HG03457 (cell line): ENCODE results near the gene DSCAML1.
A peak's percentile ranks its signal among the peaks of the same experiment; 100 is the strongest.
"Not testable (repeated sequence)": the region's sequence is repeated elsewhere in the genome, so short reads cannot be mapped to it uniquely, and the experiment has no call there.

ENCODE experiments used
- ATAC-seq: cut with Tn5 transposase; IDR thresholded peaks from one replicate; pipeline ENCODE4 v1.9.1; 2021; ENCODE audit warnings: moderate number of reproducible peaks; ENCODE audit not compliant: unreplicated experiment

The DSCAML1 gene

DNA sequence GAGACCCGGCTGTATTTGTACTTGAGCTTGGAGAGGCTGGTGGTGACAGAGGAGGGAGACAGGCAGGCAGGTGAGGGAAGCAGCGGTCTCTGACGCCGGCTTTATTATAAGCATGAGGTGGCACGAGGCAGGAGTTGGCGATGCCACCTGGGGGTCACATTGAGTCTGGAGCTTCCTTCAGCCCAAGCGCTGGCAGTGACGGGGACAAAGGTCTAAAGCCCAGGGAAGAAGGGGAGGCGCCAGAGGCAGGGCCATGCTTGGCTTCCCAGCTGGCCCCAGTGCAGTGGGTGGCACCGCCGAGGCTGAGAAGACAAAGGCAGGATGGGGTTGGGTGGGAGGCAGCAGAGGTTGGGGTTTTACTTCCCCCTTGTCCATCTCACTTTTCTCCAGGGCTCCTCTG, 23.1 kb upstream of the DSCAML1 start:
- no peak for ATAC-seq

DNA sequence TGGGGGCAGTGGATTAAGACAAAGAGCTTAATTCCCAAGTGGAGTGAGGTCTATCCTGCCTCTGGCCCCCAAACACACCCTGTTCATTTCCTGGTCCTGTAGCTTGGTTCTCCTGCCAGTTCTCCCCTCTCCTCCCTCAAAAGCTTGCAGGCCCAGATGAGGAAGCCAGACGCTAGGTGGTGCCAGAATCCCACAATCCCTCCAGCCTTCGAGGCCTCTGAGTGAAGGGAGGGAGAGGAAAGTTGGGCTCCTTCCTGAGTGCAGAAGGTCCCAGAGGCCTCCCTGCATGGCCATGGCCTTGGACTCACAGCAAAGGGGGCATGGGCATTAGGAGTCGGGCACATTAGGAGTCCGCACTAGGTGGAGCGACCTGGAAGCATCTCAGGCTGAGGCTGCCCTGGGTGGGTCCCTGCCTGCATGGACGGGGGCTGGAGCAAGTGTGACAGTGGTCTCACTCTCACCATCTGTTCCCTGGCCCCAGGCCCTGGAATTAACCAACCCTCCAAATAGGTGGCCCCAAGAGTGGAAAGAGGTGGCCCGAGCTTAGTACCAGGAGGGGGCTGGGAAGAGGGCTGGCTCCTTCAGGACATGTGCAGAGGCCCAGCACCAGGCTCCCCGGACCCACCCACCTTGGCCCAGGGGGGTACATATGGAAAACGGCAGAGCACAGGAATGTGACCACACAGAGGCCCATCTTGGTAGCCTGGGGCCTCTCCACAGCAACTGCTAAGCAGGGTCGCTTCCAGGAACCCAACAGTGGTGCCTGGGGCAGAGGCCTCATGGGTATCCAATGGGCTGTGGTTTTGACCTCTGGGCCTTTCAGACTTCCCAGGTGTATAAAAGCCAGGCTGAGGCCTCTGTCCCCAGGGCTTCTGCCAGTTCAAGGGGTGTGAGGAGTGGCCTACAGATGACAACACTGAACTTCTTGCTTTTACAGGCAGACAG, 22.4 kb upstream of the DSCAML1 start:
- ATAC-seq, result no peak

DNA sequence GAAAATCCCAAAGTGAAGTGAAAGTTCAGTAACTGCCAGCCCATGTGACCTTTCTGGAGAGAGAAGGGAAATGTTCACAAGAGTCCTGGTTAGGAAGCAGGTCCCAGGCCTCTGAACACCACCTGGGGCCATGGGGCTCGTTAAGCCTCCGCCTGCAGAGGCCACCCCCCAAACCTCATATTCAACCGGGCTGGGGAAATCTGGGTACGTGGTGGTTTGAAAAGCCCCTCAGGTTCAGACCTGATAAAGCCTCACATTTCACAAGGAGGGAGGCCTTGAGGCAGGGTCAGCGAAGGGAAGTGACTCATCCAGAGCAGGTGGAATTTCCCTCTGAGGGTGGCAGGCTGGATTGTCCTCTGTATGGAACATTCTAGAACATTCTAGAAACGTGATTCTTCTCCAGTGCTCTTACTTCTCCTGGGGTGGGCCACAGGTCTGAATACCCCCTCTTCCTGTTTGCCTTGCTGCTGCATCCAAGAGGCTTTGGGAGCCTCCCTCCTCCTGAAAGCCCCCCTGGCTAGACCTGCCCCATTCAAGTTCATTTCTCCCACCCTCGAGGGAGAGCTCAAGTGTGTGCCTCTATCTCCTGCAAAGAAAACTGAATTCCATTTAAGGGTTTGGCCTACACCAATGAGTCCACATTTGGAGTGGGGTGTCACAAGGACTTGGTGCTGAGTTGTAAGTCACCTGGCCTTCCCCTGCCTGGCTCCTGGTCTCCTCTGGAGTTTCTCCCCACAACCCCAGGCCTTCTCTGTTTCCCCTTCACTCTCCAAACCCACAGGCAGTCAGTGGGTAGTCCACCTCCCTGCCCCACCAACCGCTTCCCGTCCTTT, 21.2 kb upstream of the DSCAML1 start:
- ATAC-seq, result peak; percentile 20

DNA sequence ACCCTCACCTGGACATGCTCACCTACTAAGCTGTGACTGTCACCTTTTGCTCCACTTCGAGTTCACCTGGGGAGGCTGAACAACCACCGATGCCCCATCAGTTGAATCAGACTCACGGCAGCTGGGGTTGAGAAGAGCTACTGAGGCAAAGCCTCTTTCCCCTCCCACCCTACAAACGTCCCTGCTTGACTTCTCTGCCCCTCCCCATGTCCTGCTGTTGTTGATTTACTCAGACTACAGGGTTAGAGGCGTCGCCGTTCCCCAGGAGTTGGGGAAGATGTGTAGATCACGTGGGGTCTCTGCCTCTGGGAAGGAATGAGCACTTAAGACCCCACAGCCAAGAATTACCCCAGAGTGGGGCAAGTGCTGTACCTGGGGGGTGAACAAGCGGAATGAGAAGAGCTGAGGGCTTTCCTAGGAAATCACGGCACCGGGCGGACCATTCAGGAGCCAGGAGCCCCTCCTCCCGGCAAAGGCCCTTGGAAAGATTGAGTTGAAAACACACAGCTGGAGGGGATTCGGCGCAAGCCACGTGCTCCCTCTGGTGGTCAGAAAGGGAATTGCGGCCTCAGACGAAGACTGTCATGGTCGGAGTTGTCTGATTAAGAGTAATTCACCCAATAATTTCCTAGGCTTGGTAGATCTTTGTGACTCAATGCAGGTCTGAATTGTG, 20.5 kb upstream of the DSCAML1 start:
- peak; percentile 10 for ATAC-seq

DNA sequence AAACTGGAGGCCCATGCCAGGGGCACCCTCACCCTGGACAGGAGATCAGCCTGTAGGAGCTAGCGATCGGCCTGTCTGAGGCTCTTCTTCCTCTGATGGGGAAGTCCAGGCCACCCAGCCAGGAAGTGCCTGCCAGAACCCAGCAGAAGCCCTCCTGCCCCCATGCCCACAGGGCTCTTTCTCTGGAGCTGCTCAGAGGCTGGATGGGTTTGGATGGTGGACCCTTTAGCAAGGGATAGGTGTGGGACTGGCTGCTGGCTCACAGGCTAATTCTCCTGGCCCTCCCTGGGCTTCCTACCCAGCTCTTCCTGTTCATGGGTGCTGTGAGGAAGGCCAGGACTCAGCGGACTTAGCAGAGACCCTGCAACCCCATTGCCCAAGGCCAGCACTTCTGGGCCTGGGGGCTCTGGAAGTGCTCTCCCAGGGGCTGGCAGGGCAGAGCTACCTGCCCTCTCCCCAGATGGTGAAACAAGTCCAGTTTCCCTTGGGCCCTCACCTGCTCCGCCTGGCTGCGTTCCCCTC, 19.9 kb upstream of the DSCAML1 start:
- no peak for ATAC-seq

DNA sequence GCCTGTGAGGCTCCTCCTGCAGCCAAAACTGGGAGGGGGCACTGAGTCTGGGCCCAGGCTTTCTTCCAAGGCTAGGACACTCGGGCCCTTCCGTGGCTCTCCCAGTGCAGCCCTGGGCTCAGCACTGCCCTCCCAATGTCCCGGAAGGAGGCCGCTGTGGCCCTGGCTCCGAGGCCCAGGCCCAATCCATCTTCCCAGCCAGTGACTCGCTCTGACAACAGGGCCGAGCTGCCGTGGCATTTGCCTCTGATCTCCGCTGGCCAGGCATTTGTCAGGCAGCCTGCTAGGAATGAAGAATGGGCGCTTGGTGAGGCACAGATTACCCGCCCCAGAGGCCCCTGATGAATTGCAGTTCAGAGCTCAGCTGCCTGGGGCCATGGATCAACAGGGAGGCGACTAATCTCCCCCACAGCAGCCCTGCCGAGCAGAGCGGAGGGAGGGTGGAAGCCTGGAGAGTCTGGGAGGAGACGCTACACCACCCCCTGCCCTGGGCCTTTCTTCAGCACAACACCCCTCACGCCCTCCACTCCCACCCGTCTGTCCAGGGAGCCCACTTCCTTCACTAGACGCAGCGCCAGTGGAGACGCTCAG, 19.2 kb upstream of the DSCAML1 start:
- no peak for ATAC-seq

DNA sequence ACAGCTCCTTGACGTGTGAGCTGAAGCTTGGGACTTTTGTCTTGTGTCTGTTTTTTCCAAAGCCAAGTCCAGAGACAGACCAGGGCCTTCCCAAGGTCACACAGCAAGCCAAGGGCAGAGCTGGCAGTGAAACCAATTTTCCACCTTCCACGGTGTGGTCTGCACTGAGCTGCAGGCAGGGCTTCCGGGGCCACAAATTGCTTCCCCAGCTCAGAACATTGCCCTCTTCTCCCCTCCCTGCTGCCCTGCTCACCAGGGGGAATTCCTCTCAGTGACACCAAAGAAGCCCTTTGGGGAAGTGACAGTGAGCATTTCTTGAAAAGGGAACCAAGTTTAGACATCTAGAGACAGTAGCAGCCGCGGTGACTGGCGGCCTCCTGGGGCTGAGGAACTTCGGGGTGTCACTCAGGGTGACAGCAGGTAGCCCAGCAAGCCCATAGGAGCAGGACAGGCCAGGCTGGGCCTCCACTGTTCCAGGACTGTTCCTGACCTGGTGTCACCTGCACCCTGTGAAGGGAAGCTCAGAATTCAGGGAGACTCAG, 18.3 kb upstream of the DSCAML1 start:
- peak; percentile 36 for ATAC-seq

DNA sequence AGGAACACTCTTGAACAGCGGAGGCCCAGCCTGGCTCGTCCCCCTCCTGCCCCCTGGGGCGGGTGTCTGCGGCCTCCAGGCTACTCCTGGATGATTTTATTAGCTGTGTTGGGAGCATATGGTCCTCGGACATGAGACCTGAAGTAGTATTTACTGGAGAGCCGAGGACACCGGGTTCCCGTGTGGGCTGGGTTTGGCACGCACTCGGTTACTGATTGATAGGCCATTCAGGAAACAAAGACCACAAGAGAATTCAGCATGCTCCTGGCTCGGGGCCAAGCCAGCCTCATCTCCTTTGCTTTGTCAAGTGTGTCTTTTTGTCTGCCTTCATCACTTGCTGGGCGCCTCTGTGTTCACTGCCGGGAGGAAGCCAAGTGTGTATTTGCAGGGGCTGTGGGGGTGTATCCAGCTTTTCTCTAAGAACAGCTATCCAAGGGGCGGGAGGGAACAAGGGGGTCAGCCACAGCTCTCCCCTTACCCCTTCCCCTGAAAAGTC, 17.8 kb upstream of the DSCAML1 start:
- ATAC-seq, result peak; percentile 25

DNA sequence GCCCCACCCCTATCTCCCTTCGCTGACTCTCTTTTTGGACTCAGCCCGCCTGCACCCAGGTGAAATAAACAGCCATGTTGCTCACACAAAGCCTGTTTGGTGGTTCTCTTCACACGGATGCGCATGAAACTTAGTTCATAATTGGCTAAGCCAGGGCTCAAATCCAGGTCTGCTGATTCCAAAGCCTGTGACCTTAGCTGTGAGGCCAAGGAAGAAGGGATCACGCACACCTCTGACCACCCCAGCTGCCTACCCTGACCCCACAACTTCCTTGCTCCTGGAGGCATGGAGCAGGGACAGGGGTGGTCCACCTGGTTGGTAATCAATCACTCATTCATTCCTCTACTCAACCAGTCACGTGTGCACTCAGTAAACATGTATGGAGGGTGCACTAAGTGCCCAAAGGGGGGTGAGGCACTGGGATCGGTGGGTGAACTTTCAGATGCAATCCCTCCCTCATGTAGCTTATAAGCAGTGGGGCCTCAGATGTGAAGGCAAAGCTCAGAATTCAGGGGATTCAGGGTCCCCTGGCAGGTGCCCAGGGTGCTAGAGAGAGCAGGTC, 17.3 kb upstream of the DSCAML1 start:
- no peak for ATAC-seq

DNA sequence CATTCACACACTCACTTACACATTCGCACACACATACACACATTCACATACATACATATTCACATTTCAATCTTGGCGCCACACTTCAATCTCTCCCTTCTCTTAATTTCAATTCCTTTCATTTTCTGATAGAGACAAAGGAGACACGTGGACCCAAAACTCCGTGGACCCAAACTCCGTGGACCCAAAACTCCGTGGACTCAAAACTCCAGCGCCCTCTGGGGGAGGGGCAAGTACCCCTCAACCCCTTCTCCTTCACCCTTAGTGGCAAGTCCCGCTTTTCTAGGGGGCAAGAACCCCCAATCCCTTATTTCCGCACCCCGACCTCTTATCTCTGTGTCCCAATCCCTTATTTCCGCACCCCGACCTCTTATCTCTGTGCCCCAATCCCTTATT, 13.0 kb upstream of the DSCAML1 start:
- ATAC-seq, result not testable (repeated sequence)

DNA sequence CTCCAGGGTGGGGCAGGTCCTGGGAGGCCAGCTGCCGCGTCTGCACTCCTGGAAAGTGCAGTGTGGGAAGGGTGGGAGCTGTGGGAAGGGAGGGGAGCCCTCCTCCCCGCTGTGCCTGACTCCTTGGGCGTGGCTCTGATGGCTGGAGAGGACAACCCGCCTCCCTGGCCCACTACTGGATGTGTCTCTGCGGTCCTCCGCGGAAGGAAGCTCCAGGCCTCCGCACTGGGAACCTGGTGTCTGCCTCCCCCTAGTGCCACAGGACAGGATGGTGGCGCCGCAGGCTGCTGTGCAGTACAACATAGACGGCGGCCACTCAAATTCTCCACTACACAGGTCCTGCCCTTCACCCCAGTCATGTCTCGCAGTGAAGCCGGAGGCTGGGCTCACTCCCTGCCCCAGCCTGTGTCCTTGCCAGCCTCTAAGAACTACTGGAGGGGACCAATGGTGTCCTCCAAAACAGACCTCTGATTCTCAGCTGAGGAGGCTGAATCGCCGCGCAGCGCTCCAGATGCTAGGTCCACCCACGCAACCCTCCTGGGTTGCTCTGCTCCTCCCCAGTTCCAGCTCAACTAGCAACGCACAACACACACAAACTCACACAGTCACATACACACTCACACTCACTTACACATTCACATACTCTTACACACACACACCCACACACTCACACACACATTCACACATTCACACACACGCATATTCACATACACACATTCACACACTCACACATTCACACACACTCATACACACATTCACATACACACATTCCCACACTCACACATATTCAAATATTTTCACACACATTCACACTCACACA, 12.4 kb upstream of the DSCAML1 start:
- no peak for ATAC-seq

DNA sequence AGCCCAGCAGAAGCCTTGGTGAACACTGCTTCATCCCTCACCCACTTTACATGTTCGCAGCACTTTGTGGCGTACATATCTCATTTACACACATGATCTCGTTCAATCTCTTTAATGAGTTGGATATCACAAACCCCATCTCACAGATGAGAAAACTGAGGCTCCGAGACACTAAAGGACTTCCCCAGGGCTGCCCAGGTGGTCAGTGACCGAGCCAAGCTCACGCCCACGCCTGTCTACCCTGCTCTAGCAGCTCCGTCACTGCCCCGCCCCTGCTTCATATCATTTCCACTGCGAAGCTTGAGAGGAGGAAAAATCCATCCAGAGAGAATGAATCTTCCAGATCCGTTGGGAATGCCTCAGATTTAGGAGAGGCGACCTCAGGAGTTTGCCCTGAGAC, 11.8 kb upstream of the DSCAML1 start:
- no peak for ATAC-seq

DNA sequence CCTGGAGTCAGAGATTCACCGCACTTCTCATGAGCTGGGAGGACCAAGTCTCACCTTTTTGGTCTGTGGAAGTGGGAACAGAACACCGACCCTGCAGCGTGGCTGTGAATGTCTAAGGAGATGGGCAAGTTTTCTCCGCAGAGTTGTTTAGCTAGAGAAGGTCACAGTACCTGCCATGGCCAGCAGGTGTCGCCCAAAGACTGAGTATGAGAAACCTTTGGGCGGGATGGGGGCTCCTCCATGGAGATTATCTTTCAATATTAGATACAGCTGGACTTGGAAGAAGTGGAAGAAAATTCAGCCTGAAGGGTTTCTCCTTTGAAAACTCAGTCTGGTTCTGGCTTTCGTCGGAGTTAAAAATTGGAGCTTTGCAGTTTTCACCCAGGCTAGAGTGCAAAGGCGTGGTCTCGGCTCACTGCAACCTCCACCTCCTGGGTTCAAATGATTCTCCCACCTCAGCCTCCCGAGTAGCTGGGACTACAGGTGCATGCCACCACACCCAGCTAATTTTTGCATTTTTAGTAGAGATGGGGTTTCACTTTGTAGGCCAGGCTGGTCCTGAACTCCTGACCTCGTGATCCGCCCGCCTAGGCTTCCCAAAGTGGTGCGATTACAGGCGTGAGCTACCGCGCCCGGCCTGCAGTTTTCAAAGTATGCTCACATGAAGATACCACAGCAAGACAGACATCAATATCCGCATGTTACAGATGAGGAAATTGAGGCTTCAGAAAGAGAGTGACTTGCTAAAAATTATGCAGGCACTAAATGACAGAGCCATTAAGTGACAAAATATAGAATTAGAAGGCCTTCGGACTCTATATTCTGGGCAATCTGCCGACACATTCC, 10.7 kb upstream of the DSCAML1 start:
- ATAC-seq, result no peak

DNA sequence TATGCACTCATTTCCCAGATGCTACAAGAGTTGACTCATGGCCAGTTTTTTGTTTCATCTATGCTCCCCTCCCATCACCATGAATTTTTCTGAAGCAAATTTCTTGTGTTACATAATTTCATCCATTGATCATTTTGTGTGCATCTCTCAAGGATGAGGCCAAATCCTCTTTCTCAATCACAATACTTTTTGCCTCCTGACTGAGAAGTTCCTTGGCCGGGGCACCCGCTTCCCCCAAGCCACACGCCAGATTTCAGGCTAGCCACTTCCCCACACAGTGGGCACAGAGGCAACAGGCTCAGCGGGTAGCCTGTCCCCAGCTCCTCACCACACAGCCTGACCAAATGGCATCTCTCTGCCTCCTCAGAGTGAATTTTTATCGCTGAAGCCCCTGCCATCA, 9.8 kb upstream of the DSCAML1 start:
- no peak for ATAC-seq

DNA sequence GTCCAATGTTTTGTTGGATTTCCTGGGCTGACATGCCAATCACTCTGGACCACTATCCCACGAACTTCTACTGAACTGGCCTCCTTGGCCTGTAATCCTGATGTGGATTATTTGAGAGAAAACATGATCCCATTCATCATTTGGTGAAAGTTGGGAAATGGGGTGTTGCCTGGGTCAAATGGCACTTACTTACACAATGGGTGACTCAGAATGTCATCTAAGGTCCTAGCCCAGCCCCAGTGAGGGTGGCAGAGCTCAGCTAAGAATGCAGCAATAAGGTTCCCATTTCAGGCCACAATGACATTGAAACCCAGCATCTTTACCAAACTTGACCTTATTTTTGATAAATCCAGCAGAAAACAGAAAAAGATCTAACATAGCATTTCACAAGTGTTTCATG, 8.0 kb upstream of the DSCAML1 start:
- no peak for ATAC-seq

DNA sequence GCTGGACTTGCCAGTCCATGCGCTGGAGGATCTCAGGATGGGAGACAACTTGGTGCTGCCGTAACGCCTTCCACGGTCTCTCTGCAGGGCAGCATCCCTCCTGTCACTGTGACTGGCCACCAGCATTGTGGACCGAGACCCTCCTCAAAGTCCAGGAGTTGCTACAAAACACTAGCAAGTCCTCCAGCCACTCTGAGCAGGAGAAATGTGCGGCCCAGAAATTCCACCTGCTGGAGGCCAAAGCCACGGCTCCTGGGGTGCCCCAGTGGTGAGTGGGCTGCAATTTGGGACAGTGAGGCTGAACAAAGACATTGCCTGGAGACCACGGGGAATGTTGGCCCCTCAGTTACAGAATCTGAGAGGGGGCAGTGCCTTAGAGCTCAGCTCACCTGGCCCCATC, 6.9 kb upstream of the DSCAML1 start:
- ATAC-seq, result no peak

DNA sequence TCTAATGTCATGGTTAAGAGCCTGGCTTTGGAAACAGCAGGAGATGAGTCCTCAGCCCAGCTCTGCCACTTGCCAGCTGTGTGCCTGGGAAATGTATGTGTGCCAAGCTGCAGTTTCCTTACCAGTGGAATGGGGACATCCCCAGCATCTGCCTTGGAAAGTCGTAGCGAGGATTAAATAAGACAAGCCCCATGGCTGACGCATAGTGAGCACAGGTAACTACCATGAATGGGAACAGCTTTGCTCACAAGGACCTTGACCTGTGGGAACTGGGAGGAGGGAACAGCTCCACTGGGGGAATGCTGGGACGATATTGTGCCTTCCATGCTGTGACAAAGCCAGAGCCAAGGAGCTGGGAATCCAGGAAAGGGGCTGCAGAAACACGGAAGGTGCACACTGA, 2.6 kb upstream of the DSCAML1 start:
- no peak for ATAC-seq

DNA sequence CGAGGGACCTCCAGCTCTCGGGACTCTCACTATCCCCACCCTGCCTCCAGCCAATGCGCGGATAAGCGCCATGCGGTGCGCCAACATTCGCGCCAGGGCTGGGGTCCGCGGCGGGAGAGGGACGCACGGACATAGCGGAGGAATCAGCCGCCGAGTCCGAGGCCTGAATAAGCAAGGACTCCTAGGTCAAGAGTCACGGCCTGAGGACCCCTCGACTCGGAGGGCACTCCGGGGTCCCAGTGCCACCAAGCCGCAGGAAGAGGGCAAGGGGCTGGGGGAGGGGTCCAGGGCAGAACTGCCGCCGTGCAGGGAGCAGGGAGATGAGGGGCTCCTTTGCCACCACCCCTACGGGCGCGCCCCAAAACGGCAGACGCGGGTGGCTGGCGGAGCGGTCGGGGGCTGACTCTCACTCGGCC, 552 bp downstream of the DSCAML1 start:
- no peak for ATAC-seq
